HG03439 (cell line): ENCODE data around the gene SLC25A19.

Experiments used
- ATAC-seq: cut with Tn5 transposase; IDR thresholded peaks from one replicate; pipeline ENCODE4 v1.9.1; 2021; ENCODE audit warnings: mild to moderate bottlenecking, moderate library complexity; ENCODE audit not compliant: unreplicated experiment

The SLC25A19 gene

GRCh38 chr17:75289115-75289831, at the start of gene SLC25A19:
SLC25A19 (minus strand) TSS chr17:75289433; CDS start chr17:75286764, 2,669 bp downstream.
- peak; percentile 92 for ATAC-seq

GRCh38 chr17:75338335-75338734, 49.1 kb upstream of the SLC25A19 start:
- no peak for ATAC-seq

GRCh38 chr17:75335315-75335714, 46.1 kb upstream of the SLC25A19 start:
- ATAC-seq = no peak

- no peak for ATAC-seq
Measured at GRCh38 chr17:75334723-75335122, 45.5 kb upstream of the SLC25A19 start.

- no peak for ATAC-seq
Measured at GRCh38 chr17:75331671-75332070, 42.4 kb upstream of the SLC25A19 start.

- no peak for ATAC-seq
Measured at GRCh38 chr17:75327757-75328156, 38.5 kb upstream of the SLC25A19 start.

- no peak for ATAC-seq
Measured at GRCh38 chr17:75326226-75326848, 37.1 kb upstream of the SLC25A19 start.

GRCh38 chr17:75325827-75326225, 36.6 kb upstream of the SLC25A19 start:
- no peak for ATAC-seq

- ATAC-seq = no peak
Measured at GRCh38 chr17:75325348-75325747, 36.1 kb upstream of the SLC25A19 start.

GRCh38 chr17:75321506-75321905, 32.3 kb upstream of the SLC25A19 start:
- no peak for ATAC-seq

- ATAC-seq = peak; percentile 43
Measured at GRCh38 chr17:75319904-75320691, 30.9 kb upstream of the SLC25A19 start.

- no peak for ATAC-seq
Measured at GRCh38 chr17:75318615-75319222, 29.5 kb upstream of the SLC25A19 start.

GRCh38 chr17:75318211-75318610, 29.0 kb upstream of the SLC25A19 start:
- ATAC-seq = no peak

- no peak for ATAC-seq
Measured at GRCh38 chr17:75317671-75318070, 28.4 kb upstream of the SLC25A19 start.

GRCh38 chr17:75316253-75316652, 27.0 kb upstream of the SLC25A19 start:
- ATAC-seq = no peak

- no peak for ATAC-seq
Measured at GRCh38 chr17:75315541-75316243, 26.5 kb upstream of the SLC25A19 start.

- ATAC-seq = peak; percentile 48
Measured at GRCh38 chr17:75313941-75314551, 24.8 kb upstream of the SLC25A19 start.

GRCh38 chr17:75308732-75309629, 19.7 kb upstream of the SLC25A19 start:
- no peak for ATAC-seq
